Stimulated activated CD8-positive, alpha-beta memory T cell treated with anti-CD3 and anti-CD28 coated beads, Interleukin-2, amount 100 ng/mL, for 48 hours (primary cell): Measurements from ENCODE around the gene POU2AF3.

Experiments used
- DNase-seq, 2 donors: peaks; one replicate each; pipeline ENCODE4 v3.0.0-alpha.2; 2020; ENCODE audit warnings: low read depth in 2 of 2

POU2AF3 gene

GRCh38 chr11:111329306-111330204 is 31.2 kb downstream of the POU2AF3 start:
- DNase-seq = no peak

DNA sequence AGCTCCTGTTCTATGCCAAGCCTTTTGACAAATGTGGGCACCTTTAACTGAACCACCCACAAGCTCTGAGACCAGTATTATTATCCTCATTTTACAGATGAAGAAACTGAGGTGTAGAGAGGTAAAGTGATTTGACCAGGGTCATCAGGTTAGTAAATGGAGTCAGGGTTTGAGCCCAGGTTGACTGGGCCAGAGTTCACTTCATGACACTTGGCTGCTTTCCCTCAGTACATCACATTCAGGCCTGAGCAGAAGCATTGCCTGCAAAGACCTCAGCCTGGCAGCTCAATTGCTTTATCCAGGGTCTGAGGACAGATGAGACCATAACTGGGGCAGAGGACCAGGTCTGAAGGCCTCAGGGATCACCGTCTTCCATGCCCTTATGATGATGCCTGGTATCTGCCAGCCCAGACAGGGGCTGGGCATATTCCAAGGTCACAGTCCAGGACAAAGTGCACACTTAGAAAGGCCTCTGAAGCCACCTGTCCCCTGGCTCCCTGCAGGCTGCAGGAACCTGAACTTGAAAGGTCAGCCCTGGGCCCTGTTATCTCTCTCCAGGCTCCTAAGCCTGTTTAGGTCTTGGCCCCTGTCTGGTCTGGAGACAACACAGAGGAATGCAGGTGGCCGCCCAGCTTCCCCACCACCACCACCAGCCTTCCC is 32.0 kb downstream of the POU2AF3 start:
- no peak for DNase-seq

DNA sequence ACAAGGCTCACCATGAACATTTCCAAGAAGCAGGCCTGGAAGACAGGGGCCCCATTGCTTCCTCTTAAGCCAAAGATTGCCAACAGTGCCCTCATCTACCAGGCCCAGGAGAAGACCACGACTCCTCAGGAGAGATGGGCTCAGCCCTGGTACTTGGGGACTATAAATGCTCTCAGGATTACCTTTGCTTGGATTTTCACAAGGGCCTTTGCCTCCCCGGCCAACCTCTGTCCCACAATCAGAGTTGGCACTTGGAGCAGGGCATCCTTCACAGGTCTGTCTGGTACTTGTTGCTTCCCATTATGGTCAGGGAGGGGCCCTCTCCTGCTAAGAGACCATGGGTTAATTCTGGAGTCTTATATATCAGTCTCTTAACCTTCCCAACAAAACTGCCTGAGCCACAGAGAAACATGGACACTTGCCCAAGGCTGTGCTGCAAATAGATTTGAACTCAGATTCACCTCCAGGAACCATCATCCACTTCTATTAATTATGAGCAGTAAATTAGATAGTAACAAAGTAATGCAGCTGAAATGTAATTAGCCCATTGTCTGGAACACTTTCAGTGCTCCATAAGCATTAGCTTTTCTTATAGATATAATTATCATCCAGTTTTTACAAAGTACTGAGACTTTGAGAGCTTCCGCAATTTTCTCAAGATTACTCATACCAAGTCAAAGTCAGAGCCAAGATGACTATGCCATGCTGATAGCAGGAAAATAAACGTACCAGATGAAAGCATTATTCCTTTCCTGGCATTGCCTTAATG is 33.5 kb downstream of the POU2AF3 start:
- no peak for DNase-seq

GRCh38 chr11:111334532-111335502 is 36.5 kb downstream of the POU2AF3 start:
- no peak for DNase-seq

DNA sequence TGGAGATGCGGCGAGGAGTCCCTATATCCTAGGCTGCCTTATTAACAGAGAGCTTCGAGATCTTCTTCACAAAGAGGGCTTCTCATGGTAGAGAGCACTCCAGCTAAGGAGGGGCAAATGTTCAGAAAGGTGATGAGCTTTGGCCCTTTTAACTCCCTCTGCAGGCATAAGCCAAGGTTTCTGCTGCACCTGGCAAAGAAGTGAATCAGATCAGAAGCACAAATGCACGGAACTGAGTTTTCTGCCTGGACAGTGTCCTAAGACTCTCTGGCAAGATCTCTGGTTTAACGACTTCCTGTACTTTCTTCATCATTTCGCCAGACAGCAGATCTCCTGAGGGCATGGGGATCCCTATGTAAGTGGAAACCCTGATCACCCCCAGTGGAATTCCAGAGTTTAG is 37.2 kb downstream of the POU2AF3 start:
- no peak for DNase-seq

DNA sequence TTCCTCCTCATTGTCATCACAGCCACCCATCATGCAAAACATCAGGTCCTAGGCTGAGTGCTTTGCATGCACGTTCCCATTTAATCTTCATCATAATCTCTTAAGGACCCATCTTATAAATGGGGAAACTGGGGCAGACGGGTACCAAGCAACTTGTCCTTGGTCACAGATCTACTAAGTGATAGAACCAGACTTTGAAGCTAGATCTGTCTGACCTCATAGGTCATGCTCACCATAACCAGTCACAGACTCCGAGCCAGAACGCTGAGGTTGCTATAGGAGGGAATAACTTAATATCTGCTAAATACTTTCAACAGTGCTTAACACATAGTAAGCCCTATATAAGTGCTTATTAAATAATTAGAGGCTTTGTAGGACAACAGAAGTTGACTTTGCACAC is 37.7 kb downstream of the POU2AF3 start:
- no peak for DNase-seq

GRCh38 chr11:111336582-111337256 is 38.4 kb downstream of the POU2AF3 start:
- DNase-seq = no peak

DNA sequence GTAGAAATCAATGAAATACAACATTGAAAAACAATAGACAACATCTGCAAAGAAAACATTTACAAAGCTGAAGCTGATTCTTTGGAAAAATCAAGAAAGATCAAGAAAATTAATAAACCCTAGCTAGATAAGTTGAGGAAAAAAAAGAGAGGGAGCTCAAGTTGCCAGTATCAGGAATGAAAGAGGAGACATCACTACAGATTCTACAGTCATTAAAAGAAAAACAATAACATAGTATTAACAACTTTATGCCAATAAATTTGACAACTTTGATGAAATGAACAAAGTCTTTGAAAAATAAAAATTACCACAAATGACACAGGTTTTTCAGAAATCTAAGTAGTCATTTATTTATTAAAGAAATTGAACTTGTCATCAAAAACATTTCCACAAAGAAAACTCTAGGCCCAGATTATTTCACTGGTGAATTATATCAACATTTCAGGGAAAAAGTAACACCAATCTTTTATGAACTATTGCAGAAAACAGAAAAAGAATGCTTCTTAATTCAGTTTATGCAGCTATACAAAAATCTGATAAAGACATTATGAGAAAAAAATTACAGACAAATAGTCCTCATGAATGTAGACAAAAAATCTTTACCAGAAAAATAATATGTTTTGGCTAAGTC is 41.5 kb downstream of the POU2AF3 start:
- no peak for DNase-seq

- DNase-seq = no peak
Measured at GRCh38 chr11:111342329-111342728, 44.0 kb downstream of the POU2AF3 start.

GRCh38 chr11:111344032-111344431 is 45.7 kb downstream of the POU2AF3 start:
- DNase-seq = no peak

DNA sequence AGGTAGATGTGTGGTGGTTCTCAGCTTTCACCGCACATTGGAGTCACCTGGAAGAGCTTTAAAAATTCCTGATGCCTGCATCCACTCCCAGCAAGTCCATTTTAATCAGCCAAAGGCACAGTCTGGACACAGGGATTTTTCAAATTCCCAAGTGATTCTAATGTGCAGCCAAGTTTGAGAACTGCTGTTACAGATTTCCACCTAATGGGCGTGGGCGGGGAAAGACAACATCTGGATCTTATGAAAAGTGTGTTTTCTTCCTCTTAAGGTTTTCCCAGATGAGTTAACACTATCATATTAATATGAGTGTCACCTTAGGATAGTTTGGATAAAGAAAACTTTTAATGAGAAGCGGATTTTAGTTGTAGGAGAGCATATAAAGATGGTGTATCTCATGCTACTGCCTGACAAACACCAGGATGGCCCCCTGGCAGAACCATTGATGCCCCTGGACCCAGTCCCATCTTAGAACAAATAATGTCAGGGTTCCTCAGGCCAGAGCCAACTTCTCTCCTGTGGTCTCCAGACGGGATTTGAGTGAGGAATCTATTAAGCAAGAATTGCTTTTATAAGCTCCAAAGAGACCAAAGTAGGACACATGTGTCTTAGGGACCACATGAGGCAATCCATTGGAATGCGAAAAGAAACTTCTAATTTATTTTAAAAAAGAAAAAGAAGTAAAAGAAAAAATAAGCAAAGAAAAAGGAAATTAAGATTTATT is 48.8 kb downstream of the POU2AF3 start:
- DNase-seq = no peak

DNA sequence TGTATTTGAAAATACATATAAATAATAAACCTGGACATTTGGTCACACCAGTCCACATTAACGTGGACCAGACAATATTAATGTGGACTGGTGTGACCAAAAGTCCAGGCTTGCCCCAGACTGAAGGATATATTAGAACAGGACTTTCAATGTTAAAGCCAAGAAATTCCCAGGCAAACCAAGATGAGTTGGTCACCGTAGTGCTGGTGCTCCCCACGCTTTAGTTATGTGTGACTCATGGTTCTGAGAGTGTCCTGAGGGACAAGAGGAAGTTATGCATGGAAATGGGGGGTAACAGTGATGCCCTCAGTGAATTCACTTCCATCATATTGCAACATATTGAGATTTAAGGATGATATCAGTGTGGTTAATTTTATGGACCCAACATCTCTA is 49.4 kb downstream of the POU2AF3 start:
- DNase-seq = no peak

DNA sequence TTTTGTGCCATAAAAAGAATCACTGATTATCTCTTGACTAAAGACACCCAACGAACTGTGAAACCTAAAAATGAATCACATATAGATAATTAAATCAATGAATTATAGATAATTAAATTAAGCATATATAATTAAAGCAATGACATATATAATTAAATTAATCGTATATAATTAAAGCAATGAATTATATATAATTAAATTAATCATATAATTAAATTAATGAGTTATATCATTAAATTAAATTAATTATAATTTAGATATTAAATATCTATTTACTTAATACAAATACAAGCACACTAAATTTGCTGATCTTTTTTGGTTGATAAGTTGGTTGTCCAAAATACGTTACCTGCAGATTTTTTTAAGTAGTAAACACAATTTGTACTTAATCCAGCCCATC is 49.8 kb downstream of the POU2AF3 start:
- DNase-seq = no peak

- no peak for DNase-seq
Measured at GRCh38 chr11:111349191-111349695, 50.9 kb downstream of the POU2AF3 start.

DNA sequence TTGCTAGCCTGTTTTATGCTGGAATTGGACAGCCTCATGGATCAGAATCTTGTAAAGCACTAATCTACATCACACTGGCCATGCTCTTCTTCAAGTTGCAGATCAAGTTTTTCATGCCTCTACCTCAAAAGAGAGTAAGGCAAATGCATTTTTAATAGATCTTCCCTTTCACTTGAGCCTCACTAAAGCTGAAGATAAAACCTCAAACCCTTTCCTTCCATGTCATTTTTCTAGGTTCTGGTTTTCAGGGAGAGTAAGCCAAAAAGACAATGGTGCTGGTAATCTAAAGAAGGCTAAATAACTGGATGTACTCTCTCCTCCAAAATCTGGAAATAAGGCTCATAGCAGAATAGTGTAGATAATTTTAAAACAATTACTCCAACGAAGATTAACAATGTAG is 52.5 kb downstream of the POU2AF3 start:
- DNase-seq = no peak

DNA sequence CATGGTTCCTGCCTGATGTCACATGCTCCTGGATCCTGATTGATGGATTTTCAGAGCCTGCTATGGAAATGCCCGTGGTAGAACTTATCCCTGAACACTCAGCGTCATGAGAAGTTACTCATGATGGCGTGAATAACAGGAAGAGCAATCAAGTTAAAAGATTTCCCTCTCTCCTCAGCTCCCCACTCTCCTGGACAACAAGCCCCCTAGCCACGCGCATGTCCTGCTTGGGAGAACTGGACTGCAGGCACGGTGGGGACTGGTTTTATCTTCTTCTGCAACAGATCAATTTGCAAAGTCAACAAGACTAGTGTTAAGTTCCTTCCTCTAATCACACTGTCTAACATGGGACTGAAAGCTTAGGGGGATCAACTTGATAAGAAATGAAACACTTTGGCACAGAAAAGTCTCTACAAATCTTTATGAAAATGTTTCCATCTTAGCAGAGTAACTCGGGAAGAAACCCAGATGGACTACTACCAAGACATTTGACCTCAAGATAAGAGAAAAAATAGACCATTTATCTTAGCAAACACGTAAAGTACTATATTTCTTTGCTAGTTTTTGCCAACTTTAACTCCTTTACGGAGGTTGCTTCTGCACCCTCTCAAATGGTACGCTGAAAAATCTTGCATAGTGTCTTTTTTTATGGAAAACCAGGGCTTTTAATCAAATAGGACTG is 53.2 kb downstream of the POU2AF3 start:
- DNase-seq = no peak

GRCh38 chr11:111352231-111352746 is 53.9 kb downstream of the POU2AF3 start:
- DNase-seq = no peak

DNA sequence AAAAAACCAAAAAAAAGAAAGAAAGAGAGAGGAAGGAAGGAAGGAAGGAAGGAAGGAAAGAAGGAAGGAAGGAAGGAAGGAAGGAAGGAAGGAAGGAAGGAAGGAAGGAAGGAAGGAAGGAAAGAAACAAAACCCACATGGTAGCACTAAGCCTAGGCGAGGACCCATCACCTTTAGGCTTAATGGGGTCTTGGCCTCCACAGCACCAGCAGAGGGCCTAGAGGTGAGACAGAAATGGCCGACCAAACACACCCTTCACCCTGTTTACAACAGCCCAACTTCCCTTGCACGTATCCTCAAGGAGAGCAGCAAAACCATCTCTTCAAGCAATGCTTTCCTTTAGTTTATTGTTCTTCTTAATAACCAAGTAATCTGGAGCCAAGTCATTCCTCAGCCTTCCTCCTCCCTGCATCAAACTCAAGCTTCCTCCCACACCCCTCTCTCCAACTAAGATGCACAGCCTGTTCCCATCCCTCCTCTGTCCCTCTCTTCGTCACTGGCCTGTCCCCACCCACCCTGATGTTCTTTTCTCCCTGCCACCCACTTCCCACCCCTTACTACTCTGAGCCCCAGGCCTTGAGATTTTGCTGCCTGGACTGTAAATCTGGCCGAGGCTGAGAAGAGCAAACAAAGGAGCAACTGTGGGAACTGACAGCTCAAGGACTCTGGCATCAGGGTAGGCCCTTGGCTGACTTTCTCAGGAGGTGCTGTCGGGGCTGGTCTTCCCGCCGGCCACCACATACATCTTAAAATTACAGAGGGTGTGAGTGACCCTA is 54.8 kb downstream of the POU2AF3 start:
- no peak for DNase-seq
